ENCODE measurements around the gene KRTAP4-11. TPM values are rescaled to one million over a fixed set of nuclear protein-coding genes. Genes with fewer than 3 reads are reported as not detected.
"Not testable (repeated sequence)": the region's sequence is repeated elsewhere in the genome, so short reads cannot be mapped to it uniquely, and the experiment has no call there.

KRTAP4-11 gene
- polyA plus RNA-seq, 3 donors = not detected

DNA sequence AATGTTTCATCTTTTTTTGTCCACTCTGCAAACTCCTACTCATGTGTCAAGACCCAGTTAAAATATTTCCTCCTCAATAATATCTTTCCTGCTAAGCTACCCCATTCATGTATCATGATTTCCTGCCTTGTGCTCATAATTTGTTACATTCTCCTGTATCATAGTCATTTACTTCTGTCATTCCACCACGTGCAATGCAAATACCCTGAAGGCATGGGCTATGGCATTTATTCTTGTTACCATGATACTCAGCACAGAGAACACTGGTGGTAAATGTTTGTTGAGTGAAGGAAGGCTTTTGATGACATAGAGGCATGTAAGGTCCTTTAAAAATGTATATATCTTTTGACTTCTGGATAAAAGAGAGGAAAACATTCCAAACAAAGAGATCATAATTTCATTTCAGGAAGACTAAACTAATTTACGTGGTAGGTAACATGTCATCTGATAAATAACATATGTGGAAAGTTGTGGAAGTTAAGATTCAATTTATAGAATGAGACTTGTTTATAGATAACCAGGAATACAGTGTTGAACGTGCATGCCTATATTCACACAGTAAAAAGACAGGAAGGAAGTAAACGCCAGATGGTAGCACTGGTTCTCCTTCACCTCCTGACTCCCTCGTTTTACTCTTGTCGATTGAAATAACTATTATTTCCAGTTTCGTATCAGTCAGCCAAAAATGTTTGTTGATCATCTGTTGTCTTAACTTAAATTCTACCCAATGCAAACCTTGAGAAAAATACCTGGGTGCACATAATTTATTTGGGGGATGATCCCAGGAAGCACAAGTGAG is 18.3 kb downstream of the KRTAP4-11 start:
- DNase-seq (ENCODE audit: extremely low read depth in 1 of 11, low read depth in 9 of 11, low spot score in 4 of 11) = not testable (repeated sequence)

DNA sequence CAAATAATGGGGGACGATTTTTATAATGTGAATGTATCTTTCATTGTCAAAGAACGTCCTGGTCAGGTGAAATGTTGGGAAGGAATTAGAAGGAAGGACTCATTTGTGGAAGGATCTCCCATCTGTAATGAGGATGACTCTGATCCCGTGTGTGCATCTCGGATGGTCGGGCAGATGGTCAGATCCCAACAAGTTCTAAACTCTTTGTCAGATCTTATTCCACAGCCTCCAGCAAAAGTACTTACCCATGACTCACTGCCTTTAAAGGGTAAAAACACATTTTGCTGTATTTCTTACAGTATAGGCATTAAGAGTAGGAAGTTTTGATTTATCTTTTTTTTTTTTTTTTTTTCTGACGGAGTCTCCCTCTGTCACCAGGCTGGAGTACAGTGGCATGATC is 19.7 kb downstream of the KRTAP4-11 start:
- no peak for DNase-seq (ENCODE audit: extremely low read depth in 1 of 11, low read depth in 9 of 11, low spot score in 4 of 11)

DNA sequence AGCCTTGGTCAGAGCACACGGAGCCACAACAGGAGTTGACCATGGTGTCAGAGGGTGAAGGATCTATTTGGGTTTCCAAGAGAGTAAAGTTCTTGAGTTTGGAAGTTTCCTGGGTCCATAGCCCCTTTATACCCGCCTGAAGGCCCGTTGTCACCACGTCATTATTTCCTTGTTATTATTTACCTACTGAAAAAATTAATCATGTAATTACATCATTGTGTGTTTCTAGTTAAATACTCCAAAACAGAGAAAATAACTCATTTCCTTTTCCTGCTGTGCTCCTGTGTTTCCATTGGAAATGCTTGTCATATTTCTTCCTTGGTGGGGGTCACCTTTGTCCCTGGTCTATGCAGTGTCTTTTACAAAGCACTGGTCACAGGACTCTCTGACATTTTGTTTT is 20.1 kb downstream of the KRTAP4-11 start, which contains the start of gene KRTAP4-8:
TSS of gene KRTAP4-8 (minus strand) at position 101 of the 400 bp plus-strand sequence. CDS start at position 43, 58 bp downstream.
- no peak for DNase-seq (ENCODE audit: extremely low read depth in 1 of 11, low read depth in 9 of 11, low spot score in 4 of 11)

DNA sequence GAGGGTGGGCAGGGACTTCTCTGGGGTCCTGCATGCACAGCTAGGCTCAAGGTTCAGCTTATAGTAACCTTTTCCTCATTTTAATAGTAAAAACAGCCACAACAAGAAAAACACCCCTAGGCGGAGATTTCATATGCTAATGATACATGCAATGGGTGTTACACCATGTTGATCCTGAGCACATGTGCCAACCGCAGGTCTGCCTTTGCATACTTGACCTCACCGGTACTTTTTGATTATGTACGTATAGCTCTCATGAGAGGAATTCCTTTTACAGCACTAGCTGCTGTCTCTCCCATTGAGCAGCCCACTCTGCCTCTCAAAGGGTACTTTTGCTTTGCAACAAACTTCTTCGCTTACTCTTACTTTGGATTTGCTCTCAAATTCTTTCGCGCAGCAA is 22.1 kb downstream of the KRTAP4-11 start:
- no peak for DNase-seq (ENCODE audit: extremely low read depth in 1 of 11, low read depth in 9 of 11, low spot score in 4 of 11)

DNA sequence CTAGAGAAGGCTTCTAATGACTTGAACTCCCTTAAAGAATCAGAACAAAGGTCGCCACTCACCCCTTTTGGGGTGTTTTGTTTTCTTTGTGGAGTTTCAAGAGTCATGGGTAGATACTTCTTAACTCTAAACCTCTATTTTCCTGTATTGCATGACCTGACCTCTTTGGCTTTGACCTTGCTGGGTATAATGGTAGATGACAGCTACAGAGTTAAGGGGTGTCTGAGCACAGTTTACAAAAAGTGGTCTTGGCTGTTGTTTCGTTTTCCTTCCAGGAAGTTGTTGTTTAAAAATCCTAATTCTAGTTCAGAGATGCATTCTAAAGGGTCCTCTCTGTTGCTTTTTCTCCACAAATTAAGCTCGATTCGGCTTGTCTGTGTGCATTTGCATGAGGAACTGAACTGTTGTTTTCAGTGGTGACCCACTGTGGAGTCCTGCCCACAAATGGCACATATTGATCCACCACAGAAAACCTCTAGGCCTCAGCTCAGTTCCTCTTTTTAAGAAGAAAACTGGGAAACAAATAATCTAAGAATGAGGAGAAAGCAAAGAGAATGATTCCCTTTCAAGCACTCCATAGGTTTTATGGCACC is 29.3 kb downstream of the KRTAP4-11 start:
- DNase-seq (ENCODE audit: extremely low read depth in 1 of 11, low read depth in 9 of 11, low spot score in 4 of 11) = not testable (repeated sequence)

DNA sequence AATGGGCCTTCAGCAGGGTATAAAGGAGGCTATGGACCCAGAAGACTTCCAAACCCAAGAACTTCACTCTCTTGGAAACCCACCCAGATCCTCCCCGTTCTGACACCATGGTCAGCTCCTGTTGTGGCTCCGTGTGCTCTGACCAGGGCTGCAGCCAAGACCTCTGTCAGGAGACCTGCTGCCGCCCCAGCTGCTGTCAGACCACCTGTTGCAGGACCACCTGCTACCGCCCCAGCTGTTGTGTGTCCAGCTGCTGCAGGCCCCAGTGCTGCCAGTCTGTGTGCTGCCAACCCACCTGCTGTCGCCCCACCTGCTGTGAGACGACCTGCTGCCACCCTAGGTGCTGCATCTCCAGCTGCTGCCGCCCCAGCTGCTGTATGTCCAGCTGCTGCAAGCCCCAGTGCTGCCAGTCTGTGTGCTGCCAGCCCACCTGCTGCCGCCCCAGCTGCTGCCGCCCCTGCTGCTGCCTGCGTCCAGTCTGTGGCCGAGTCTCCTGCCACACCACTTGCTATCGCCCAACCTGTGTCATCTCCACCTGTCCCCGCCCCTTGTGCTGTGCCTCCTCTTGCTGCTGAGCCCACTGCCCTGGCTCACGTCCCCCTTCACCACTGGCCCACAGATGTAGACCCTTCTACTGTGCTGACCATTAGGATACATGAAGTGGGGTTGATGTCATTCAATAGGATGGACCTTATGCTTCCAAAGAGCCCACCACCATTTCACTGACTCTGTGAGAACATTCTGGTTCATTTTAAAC is 33.9 kb downstream of the KRTAP4-11 start, which contains the start of gene KRTAP4-7:
TSS of gene KRTAP4-7 (plus strand) at position 51 of the 757 bp plus-strand sequence. CDS start at position 108, 57 bp downstream.
- DNase-seq (ENCODE audit: extremely low read depth in 1 of 11, low read depth in 9 of 11, low spot score in 4 of 11) = not testable (repeated sequence)

DNA sequence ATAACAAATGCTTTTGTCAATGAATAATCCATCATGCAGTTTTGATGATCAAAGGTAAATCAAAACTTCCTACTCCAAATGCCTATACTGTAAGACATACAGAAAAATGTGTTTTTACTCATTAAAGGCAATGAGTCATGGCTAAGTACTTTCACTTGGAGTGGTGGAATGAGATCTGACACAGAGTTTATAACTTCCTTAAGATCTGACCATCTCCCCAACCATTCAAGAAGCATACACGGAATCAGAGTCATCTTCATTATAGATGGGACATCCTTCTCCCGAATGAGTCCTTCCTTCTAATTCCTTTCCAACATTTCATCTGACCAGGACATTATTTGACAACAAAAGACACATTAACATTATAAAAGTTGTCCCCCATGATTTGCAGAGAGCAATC is 34.7 kb downstream of the KRTAP4-11 start:
- DNase-seq (ENCODE audit: extremely low read depth in 1 of 11, low read depth in 9 of 11, low spot score in 4 of 11) = not testable (repeated sequence)

DNA sequence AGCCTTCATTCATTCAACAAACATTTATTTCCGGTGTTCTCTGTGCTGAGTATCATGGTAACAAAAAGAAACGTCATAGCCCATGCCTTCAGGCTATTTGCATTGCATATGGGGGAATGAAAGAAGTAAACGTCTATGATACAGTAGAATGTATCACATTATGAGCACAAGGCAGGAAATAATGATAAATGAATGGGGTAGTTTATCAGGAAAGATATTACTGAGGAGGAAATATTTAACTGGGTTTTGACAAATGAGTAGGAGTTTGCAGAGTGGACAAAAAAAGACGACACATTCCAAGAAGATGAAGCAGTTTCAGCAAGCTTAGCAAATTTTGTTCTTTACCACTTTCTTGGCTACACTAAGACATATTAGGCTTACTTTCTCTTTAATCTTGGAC is 35.5 kb downstream of the KRTAP4-11 start:
- DNase-seq (ENCODE audit: extremely low read depth in 1 of 11, low read depth in 9 of 11, low spot score in 4 of 11) = no peak

DNA sequence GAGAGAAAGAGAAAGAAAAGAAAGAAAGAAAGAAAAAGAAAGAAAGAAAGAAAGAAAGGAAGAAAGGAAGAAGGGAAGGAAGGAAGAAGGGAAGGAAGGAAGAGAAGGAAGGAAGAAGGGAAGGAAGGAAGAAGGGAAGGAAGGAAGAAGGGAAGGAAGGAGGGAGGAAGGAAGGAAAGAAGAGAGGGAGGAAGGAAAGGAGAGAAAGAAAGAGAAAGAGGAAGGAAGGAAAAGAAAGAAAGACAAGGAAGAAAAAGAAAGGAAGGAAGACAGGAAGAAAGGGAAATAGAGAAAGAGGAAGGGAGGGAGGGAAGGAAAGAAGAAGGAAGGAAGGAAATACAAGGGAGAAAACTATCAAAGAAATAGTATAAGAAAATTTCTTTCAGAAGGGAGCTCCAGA is 41.4 kb downstream of the KRTAP4-11 start:
- DNase-seq (ENCODE audit: extremely low read depth in 1 of 11, low read depth in 9 of 11, low spot score in 4 of 11) = no peak

DNA sequence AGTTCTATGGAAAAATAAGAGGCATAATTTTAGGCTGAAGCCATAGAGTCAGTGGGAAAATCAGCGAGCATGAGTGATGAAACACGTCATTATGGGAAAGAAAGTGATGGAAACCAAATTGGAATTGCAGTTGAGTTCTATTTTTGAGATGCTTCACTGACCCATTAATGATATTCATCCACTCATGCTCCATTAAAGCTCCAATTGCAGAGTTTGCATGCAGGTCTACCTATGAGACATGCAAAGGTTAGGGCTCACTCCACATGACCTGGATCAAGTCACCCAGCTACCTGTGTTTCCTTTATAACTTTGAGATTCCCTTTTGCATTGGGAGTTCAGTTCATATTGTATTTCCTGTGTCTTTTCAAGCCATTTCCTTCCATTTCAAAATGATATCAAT is 44.5 kb downstream of the KRTAP4-11 start:
- DNase-seq (ENCODE audit: extremely low read depth in 1 of 11, low read depth in 9 of 11, low spot score in 4 of 11) = no peak

DNA sequence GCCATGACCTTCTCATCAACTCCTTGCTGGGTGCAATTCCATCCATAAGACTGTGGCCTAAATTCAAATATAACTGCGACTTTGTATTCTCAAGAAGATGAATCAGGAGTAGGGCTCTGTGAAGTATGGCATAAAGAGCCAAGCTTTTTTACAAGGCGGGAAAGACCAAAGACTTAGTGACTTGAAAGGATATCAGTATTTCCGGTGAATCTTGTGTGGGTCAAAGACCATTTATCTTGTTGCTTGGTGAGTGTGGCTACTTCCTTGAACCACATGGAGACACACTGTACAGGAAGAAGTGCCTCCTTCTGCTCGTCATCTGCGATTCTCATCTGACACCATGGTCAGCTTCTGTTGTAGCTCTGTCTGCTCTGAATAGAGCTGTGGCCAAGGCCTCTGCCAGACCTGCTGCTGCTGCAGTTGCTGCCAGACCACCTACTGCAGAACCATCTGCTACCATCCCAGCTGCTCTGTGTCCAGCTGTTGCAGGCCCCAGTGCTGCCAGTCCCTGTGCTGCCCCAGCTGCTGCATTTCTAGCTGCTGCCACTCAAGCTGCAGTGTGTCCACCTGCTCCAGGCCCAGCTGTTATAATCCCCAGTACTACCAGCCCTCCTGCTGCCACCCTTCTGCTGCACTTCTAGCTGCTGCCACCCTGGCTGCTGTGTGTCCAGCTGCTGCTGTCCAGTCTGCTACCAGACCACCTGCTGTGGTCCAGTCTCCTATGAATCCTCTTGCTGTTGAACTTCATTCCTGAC is 46.4 kb downstream of the KRTAP4-11 start:
- DNase-seq (ENCODE audit: extremely low read depth in 1 of 11, low read depth in 9 of 11, low spot score in 4 of 11) = no peak

DNA sequence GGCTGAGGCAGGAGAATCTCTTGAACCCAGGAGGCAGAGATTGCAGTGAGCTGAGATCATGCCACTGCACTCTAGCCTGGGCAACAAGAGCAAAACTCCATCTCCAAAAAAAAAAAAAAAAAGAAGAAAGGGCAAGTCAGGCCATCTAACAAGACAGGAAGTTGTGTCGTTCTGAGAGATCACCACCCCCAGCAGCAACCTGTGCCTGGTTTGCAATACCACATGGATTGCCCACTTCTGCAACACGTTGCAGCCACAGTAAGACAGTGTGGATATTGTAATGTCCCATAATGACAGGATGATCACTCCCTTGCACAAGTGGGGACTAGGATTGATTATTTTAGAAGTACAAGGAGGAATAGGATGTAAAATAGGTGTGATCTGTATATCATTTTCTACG is 49.1 kb downstream of the KRTAP4-11 start:
- DNase-seq (ENCODE audit: extremely low read depth in 1 of 11, low read depth in 9 of 11, low spot score in 4 of 11) = no peak

DNA sequence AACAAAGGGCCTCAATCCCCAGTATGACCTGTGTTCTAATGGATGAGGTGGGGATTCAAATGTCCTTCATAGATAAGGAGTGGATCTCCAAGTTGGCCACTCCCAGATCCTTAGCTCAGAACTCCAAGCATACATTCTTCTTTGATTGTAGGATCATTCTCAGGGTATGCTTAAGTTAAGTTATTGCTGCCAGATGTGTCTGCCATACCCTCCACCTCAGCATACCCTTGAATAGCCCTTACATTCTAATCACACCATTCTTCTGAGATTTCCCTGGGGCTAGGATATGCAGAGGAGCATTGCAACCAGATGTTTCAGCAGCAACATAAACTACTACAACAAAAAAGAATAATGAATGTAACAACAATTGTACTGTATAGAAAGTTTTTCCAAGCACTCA is 50.9 kb downstream of the KRTAP4-11 start:
- no peak for DNase-seq (ENCODE audit: extremely low read depth in 1 of 11, low read depth in 9 of 11, low spot score in 4 of 11)

Other genes starting within 250 kb of the KRTAP4-11 start
- gene KRT20, start 233.1 kb downstream of the KRTAP4-11 start, polyA plus RNA-seq (ENCODE audit: insufficient read length in 3 of 3) = under 1 TPM in 2 of 3 donors, not detected in 1; 0.11 to 0.19 TPM
- 1 to 10 TPM in 1 of 3 donors, under 1 TPM in 2; 0.80 to 1.4 (median 0.94) TPM for gene KRT23, start 180.7 kb downstream of the KRTAP4-11 start, polyA plus RNA-seq (ENCODE audit: insufficient read length in 3 of 3)
- not detected for gene KRT39, start 151.4 kb downstream of the KRTAP4-11 start, polyA plus RNA-seq (ENCODE audit: insufficient read length in 3 of 3)
- gene KRT40, start 134.0 kb downstream of the KRTAP4-11 start, polyA plus RNA-seq (ENCODE audit: insufficient read length in 3 of 3) = not detected
- not detected for gene KRTAP3-3, start 124.2 kb downstream of the KRTAP4-11 start, polyA plus RNA-seq (ENCODE audit: insufficient read length in 3 of 3)
- not detected for gene KRTAP3-2, start 118.5 kb downstream of the KRTAP4-11 start, polyA plus RNA-seq (ENCODE audit: insufficient read length in 3 of 3)
- not detected for gene KRTAP3-1, start 109.2 kb downstream of the KRTAP4-11 start, polyA plus RNA-seq (ENCODE audit: insufficient read length in 3 of 3)
- gene KRTAP1-5, start 91.2 kb downstream of the KRTAP4-11 start, polyA plus RNA-seq (ENCODE audit: insufficient read length in 3 of 3) = not detected
- not detected for gene KRTAP1-4, start 88.2 kb downstream of the KRTAP4-11 start, polyA plus RNA-seq (ENCODE audit: insufficient read length in 3 of 3)
- not detected for gene KRTAP1-3, start 83.5 kb downstream of the KRTAP4-11 start, polyA plus RNA-seq (ENCODE audit: insufficient read length in 3 of 3)
- not detected for gene KRTAP1-1, start 76.9 kb downstream of the KRTAP4-11 start, polyA plus RNA-seq (ENCODE audit: insufficient read length in 3 of 3)
- gene KRTAP2-1, start 71.1 kb downstream of the KRTAP4-11 start, polyA plus RNA-seq (ENCODE audit: insufficient read length in 3 of 3) = not detected
- not detected for gene KRTAP2-2, start 63.1 kb downstream of the KRTAP4-11 start, polyA plus RNA-seq (ENCODE audit: insufficient read length in 3 of 3)
- gene KRTAP2-3, start 58.3 kb downstream of the KRTAP4-11 start, polyA plus RNA-seq (ENCODE audit: insufficient read length in 3 of 3) = not detected
- not detected for gene KRTAP2-4, start 52.5 kb downstream of the KRTAP4-11 start, polyA plus RNA-seq (ENCODE audit: insufficient read length in 3 of 3)
- gene KRTAP4-7, start 34.2 kb downstream of the KRTAP4-11 start, polyA plus RNA-seq (ENCODE audit: insufficient read length in 3 of 3) = not detected
- gene KRTAP4-8, start 20.2 kb downstream of the KRTAP4-11 start, polyA plus RNA-seq (ENCODE audit: insufficient read length in 3 of 3) = not detected
- gene KRTAP4-16, start 16.2 kb downstream of the KRTAP4-11 start, polyA plus RNA-seq (ENCODE audit: insufficient read length in 3 of 3) = not detected
- gene KRTAP4-9, start 13.0 kb downstream of the KRTAP4-11 start, polyA plus RNA-seq (ENCODE audit: insufficient read length in 3 of 3) = not detected
- gene KRTAP4-12, start 5.8 kb upstream of the KRTAP4-11 start, polyA plus RNA-seq (ENCODE audit: insufficient read length in 3 of 3) = not detected
- gene KRTAP4-6, start 22.2 kb upstream of the KRTAP4-11 start, polyA plus RNA-seq (ENCODE audit: insufficient read length in 3 of 3) = not detected
- not detected for gene KRTAP4-5, start 31.5 kb upstream of the KRTAP4-11 start, polyA plus RNA-seq (ENCODE audit: insufficient read length in 3 of 3)
- gene KRTAP4-4, start 42.4 kb upstream of the KRTAP4-11 start, polyA plus RNA-seq (ENCODE audit: insufficient read length in 3 of 3) = not detected
- gene KRTAP4-3, start 49.8 kb upstream of the KRTAP4-11 start, polyA plus RNA-seq (ENCODE audit: insufficient read length in 3 of 3) = not detected
- gene KRTAP4-2, start 59.8 kb upstream of the KRTAP4-11 start, polyA plus RNA-seq (ENCODE audit: insufficient read length in 3 of 3) = not detected
- not detected for gene KRTAP4-1, start 66.5 kb upstream of the KRTAP4-11 start, polyA plus RNA-seq (ENCODE audit: insufficient read length in 3 of 3)
- not detected for gene KRTAP9-1, start 71.5 kb upstream of the KRTAP4-11 start, polyA plus RNA-seq (ENCODE audit: insufficient read length in 3 of 3)
- not detected for gene KRTAP9-2, start 108.3 kb upstream of the KRTAP4-11 start, polyA plus RNA-seq (ENCODE audit: insufficient read length in 3 of 3)
- not detected for gene KRTAP9-3, start 114.1 kb upstream of the KRTAP4-11 start, polyA plus RNA-seq (ENCODE audit: insufficient read length in 3 of 3)
- not detected for gene KRTAP9-8, start 119.6 kb upstream of the KRTAP4-11 start, polyA plus RNA-seq (ENCODE audit: insufficient read length in 3 of 3)
- gene KRTAP9-4, start 131.3 kb upstream of the KRTAP4-11 start, polyA plus RNA-seq (ENCODE audit: insufficient read length in 3 of 3) = not detected
- not detected for gene KRTAP9-9, start 137.0 kb upstream of the KRTAP4-11 start, polyA plus RNA-seq (ENCODE audit: insufficient read length in 3 of 3)
- under 1 TPM in 1 of 3 donors, not detected in 2; 0.19 TPM for gene KRTAP9-6, start 147.0 kb upstream of the KRTAP4-11 start, polyA plus RNA-seq (ENCODE audit: insufficient read length in 3 of 3)
- gene KRTAP9-7, start 157.3 kb upstream of the KRTAP4-11 start, polyA plus RNA-seq (ENCODE audit: insufficient read length in 3 of 3) = not detected
- not detected for gene KRTAP29-1, start 184.5 kb upstream of the KRTAP4-11 start, polyA plus RNA-seq (ENCODE audit: insufficient read length in 3 of 3)
- not detected for gene KRTAP16-1, start 190.9 kb upstream of the KRTAP4-11 start, polyA plus RNA-seq (ENCODE audit: insufficient read length in 3 of 3)
- under 1 TPM in 1 of 3 donors, not detected in 2; 0.17 TPM for gene KRTAP17-1, start 197.3 kb upstream of the KRTAP4-11 start, polyA plus RNA-seq (ENCODE audit: insufficient read length in 3 of 3)
- not detected for gene KRT33A, start 232.5 kb upstream of the KRTAP4-11 start, polyA plus RNA-seq (ENCODE audit: insufficient read length in 3 of 3)

Data from renal cortex interstitium (tissue), 11 donors.